Right cardiac atrium (tissue), 5 donors: ENCODE results near the gene TSHZ1. TPM values are rescaled to one million over a fixed set of nuclear protein-coding genes. Genes with fewer than 3 reads are reported as not detected.
"Not testable (repeated sequence)": the region's sequence is repeated elsewhere in the genome, so short reads cannot be mapped to it uniquely, and the experiment has no call there.

ENCODE experiments used
- ATAC-seq, 2 donors: fragments of 200-7000 bp; cut with Tn5 transposase; one replicate each; pipeline versions ENCODE4 v1.8.0 to v1.9.1; 2020; ENCODE audit warnings: moderate library complexity in 2 of 2, mild to moderate bottlenecking in 1 of 2
- DNase-seq, 3 donors: peaks; one replicate each; pipeline ENCODE4 v3.0.0-alpha.2; 2020
- H3K27ac ChIP-seq: one replicate; pipeline ENCODE4 v1.5.1; 2013; ENCODE audit warnings: mild to moderate bottlenecking, low read length, control low read depth, moderate library complexity
- H3K27me3 ChIP-seq: one replicate; pipeline ENCODE4 v1.6.1; 2013; ENCODE audit not compliant: control insufficient read depth, insufficient read depth
- H3K4me1 ChIP-seq: one replicate; pipeline ENCODE4 v1.6.1; 2013; ENCODE audit warnings: low read length; ENCODE audit not compliant: control insufficient read depth, insufficient read depth
- H3K4me3 ChIP-seq: one replicate; pipeline ENCODE4 v1.5.1; 2013; ENCODE audit warnings: low read length, control low read depth
- H3K9me3 ChIP-seq: one replicate; pipeline ENCODE4 v1.6.1; 2013; ENCODE audit warnings: low read length; ENCODE audit not compliant: control insufficient read depth
- WGBS: extraction: QIAGEN DNeasy Blood & Tissue Kit; methylation state at CpG from one replicate; pipeline ENCODE4 v1.1.7; 2013; 5-methylcytosine and 5-hydroxymethylcytosine counted together
- intact Hi-C, 4 donors: fragments of 100-400 bp; cut with DNase I; formaldehyde crosslinking; loops; one replicate each; pipeline versions ENCODE4 v1.11.0 to v1.14.0; 2022 to 2023
- polyA plus RNA-seq: library from polyadenylated mRNA; stranded (reverse); fragments of 200-250 nt; gene quantifications from one replicate; pipeline ENCODE4 v1.2.3, GENCODE V29; 2013
- total RNA-seq, 4 donors: library from RNA; stranded (reverse); fragmentation: NEBNext Ultra II Directional; extraction: Animal tissue kit (Norgen Biotek cat#: 25700); gene quantifications; one replicate each; pipeline ENCODE4 v1.2.1, GENCODE V29; 2021
- donor health status: healthy with polysubstance abuse.
- donor health status: DM: no; HTN: yes; CAD: no.
- donor health status: DM: no; HTN: no; CAD: no.
- donor health status: DM: no; HTN: yes; CAD: no; lungs with severe emphysema.
- donor health status: DM: yes; HTN: yes; CAD: no.

The TSHZ1 gene
- total and polyA plus RNA-seq, 5 donors, result 12.7 to 24.7 (median 19.3) TPM

DNA sequence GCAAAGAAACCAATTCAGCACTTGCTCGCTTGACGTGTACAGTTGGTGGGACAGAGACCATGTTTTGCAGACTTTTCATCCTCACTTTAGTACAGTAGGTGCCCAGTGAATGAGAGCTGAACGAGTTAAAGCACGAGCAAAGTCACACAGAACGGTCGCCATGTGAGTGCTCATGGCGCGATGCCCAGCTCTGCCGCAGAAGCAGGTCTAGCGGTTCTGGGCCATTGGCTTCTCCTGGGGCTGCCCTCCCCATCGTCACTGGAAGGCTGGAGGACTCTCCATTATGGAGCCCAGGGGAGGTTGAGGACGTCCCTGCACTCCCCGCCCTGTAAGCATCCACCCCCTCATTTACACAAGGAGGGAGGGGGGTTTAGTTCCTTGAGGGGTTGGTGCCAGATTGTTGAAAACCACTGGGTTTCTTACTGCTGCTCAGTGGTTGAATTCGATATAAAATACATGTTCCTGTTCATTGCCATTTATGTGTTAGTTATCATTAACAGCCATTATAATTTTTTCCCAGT lies 26.6 kb upstream of the TSHZ1 start:
- no peak for ATAC-seq
- WGBS, result 89% methylated on average over 14 of the region's 14 CpGs
- intact Hi-C loops, result no loop called here
- no peaks in the 10 kb centered on the region for H3K4me1 ChIP-seq
- DNase-seq, result no peak
- no peak overlapping the region for H3K27ac ChIP-seq
- no peaks in the 10 kb centered on the region for H3K9me3 ChIP-seq
- no peak overlapping the region for H3K4me3 ChIP-seq
- H3K27me3 ChIP-seq, result no peaks in the 10 kb centered on the region

DNA sequence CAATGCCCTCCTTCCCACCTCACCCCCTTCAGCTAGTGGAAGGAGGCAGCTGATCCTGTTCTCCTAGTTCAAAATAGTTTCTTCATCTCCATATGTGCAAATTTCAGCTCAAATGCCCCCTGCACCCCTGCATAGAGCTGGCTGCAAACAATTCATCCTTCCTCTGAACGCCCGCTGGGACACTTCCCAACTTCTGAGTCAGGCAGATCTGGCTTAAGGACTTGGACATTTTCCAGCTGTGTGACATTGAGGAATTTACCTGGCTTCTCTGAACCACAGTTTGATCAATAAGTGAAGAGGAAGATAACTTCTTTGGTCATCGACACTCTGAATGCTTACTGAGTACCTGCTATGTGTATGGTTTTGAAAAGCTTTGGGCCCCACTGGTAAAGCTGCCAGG lies 25.1 kb upstream of the TSHZ1 start:
- H3K9me3 ChIP-seq, result no peaks in the 10 kb centered on the region
- ATAC-seq (no peak), DNase-seq (no peak)
- no peaks in the 10 kb centered on the region for H3K4me1 ChIP-seq
- H3K27ac ChIP-seq, result no peak overlapping the region
- no peak overlapping the region for H3K4me3 ChIP-seq
- no peaks in the 10 kb centered on the region for H3K27me3 ChIP-seq
- intact Hi-C loops, result no loop called here
- WGBS, result 83% methylated on average over 3 of the region's 3 CpGs

DNA sequence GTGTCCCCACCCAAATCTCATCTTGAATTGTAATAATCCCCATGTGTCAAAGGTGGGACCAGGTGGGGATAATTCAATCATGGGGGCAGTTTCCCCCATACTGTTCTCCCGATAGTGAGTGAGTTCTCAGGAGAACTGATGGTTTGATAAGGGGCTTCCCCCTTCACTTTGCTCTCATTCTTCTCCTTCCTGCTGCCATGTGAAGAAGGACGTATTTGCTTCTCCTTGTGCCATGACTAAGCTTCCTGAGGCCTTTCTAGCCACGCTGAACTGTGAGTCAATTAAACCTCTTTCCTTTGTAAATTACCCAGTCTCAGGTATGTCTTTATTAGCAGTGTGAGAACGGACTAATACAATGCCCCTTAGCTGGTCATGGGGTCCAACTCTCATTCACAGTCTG lies 22.9 kb upstream of the TSHZ1 start:
- H3K4me1 ChIP-seq, ATAC-seq, DNase-seq, H3K9me3 ChIP-seq, intact Hi-C loops, H3K27ac ChIP-seq, H3K27me3 ChIP-seq, H3K4me3 ChIP-seq: not testable (repeated sequence)
- WGBS, result 76% methylated on average over 4 of the region's 4 CpGs

DNA sequence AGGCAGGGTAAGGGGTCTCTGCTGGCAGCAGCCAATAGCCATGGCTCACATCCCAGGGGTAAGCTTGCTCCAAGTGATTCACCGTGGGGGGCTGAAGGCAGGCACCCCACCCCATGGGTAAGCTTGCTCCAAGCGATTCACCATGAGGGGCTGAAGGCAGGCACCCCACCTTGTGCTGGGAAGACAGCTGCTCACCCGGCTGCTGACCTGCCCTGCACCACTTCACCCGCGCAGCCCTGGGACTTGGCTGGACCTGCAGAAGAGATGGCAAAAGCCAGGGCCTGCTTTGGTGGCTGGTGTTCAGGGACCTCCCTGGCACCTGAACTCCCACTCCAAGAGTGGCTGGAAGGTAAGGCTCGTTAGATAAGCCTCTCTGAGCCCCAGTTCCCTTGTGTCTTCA lies 20.9 kb upstream of the TSHZ1 start:
- 98% methylated on average over 6 of the region's 6 CpGs for WGBS
- ATAC-seq, result no peak

DNA sequence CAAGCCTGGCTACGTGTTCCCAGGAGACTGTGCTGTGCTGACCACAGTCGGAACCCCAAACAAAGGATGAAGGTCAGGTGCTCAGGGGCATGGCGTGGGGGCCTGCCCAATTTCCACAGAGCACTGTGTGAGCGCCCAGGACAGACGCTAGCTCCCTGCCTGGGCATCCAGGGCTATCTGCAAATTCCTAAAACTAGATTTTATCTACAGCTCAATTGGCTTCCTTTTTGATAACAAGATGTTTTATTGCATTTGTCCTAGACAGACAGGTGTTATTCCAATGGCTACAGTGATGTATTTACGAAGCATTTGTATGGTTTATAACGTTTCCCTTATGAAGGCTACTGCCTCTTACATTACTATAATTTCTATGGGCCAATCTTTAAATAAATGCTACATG lies 17.7 kb upstream of the TSHZ1 start:
- no peak for ATAC-seq
- intact Hi-C loops, result no loop called here
- Histone ChIP-seq H3K27me3 (no peaks in the 10 kb centered on the region), H3K9me3 (no peaks in the 10 kb centered on the region), H3K27ac (no peak overlapping the region), H3K4me3 (no peak overlapping the region), H3K4me1 (peaks cover 3% of the 10 kb centered on the region)
- WGBS, result 72% methylated on average over 7 of the region's 7 CpGs
- DNase-seq, result no peak

More for the DNA sequence above, 20.9 kb upstream of the TSHZ1 start:
- DNase-seq, result no peak
- Histone ChIP-seq H3K27me3 (no peaks in the 10 kb centered on the region), H3K9me3 (no peaks in the 10 kb centered on the region), H3K4me1 (peaks cover 3% of the 10 kb centered on the region), H3K27ac (no peak overlapping the region), H3K4me3 (no peak overlapping the region)
- intact Hi-C loops, result no loop called here

DNA sequence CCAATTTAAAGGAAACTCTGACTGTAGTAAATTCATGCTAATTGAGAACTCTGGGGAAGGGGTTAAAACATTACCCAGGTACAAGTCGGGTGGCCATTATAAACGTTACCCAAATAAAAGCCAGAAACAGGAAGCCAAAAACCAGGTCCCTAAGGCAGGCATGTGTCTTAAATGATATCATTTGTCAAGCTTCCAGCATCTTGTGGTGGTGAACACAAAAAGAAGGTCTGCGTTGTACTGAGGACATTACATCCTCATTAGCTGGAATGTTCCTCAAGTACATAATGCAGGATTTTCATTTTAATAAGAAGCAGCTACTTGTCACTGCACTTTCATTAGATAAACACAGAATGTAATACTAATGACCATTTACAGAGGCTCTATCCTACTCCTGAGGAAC lies 12.6 kb upstream of the TSHZ1 start:
- WGBS, result 10% methylated on average over 3 of the region's 3 CpGs
- peaks cover 9% of the 10 kb centered on the region for H3K4me1 ChIP-seq
- intact Hi-C loops, result no loop called here
- DNase-seq, result no peak
- no peak for ATAC-seq
- H3K27me3 ChIP-seq, result no peaks in the 10 kb centered on the region
- no peaks in the 10 kb centered on the region for H3K9me3 ChIP-seq
- H3K4me3 ChIP-seq, result no peak overlapping the region
- H3K27ac ChIP-seq, result no peak overlapping the region

DNA sequence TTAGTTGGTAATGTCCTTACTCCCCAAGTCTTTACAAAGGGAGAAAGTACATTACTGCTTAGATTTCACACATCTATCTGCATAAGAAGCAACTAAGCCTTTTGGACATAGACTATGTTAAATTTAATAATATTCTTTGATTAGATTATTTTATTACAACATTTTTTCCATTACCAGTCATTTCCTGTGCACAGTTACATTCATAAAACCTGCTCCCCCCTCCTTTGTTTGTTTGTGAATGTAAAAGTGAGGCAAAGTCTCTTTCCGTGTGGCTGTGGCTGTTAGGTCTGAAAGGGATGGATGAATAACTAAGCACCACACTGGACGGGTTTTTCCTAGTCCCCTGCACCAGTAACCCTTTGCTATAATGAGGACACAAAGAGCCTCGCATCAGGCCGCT lies 11.3 kb upstream of the TSHZ1 start:
- H3K9me3 ChIP-seq, result no peaks in the 10 kb centered on the region
- 67% methylated on average over 4 of the region's 4 CpGs for WGBS
- no peak overlapping the region for H3K4me3 ChIP-seq
- DNase-seq (no peak), ATAC-seq (no peak)
- no peaks in the 10 kb centered on the region for H3K27me3 ChIP-seq
- intact Hi-C loops, result no loop called here
- peaks cover 9% of the 10 kb centered on the region for H3K4me1 ChIP-seq
- no peak overlapping the region for H3K27ac ChIP-seq

DNA sequence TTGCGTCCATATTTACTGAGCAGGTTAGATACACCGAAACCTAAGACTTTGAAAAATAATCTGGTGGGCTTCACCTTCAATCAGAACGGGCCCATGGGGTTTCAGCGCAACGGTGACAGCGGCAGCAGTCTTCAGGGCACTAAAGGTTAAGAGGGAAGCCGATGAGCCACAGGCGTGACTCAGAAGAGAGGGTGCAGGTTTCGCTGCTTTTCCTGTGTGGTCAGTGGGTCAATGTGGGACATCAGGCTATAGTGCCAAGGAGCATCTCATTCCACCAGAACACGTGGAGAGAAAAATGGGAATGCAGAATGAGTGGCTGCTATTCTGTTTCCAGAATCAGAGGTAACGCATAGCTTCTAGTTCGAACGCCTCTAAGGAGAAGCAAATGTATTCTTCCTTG lies 10.5 kb upstream of the TSHZ1 start:
- Histone ChIP-seq H3K27me3 (no peaks in the 10 kb centered on the region), H3K4me3 (no peak overlapping the region), H3K4me1 (peaks cover 9% of the 10 kb centered on the region), H3K27ac (no peak overlapping the region), H3K9me3 (no peaks in the 10 kb centered on the region)
- WGBS, result 95% methylated on average over 13 of the region's 13 CpGs
- no peak for ATAC-seq
- DNase-seq, result no peak
- intact Hi-C loops, result no loop called here

DNA sequence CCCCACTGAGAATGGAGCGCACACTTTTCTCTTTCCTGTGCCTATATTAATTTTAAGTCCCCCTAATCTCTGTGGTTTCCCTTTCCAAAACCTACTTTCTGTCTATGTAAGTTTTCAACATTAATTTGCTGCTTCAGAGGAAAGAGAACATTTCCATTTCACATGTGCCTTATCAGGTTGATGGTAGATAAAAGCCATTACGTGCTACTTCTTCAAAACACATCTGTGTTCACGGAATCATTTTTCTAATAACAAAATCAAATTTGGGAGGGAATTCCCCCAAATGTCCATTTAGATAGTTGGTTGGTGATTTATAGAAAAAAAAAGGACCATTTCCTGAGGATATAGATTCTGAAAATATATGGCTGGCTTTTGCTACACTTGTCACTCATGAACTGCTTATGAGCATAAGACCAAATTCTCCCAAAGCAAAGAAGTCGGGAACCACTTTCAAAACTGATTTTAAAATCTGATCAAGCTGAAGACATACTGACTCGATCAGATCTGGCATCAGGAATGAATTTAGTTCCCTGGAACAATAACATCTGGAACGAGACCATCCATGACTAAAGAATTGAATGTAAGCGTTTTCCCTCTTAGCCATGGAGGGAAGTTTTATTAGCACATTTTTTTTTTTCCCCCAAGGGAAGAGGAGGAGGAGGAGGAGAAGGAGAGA lies 9.9 kb upstream of the TSHZ1 start:
- intact Hi-C loops, result no loop called here

DNA sequence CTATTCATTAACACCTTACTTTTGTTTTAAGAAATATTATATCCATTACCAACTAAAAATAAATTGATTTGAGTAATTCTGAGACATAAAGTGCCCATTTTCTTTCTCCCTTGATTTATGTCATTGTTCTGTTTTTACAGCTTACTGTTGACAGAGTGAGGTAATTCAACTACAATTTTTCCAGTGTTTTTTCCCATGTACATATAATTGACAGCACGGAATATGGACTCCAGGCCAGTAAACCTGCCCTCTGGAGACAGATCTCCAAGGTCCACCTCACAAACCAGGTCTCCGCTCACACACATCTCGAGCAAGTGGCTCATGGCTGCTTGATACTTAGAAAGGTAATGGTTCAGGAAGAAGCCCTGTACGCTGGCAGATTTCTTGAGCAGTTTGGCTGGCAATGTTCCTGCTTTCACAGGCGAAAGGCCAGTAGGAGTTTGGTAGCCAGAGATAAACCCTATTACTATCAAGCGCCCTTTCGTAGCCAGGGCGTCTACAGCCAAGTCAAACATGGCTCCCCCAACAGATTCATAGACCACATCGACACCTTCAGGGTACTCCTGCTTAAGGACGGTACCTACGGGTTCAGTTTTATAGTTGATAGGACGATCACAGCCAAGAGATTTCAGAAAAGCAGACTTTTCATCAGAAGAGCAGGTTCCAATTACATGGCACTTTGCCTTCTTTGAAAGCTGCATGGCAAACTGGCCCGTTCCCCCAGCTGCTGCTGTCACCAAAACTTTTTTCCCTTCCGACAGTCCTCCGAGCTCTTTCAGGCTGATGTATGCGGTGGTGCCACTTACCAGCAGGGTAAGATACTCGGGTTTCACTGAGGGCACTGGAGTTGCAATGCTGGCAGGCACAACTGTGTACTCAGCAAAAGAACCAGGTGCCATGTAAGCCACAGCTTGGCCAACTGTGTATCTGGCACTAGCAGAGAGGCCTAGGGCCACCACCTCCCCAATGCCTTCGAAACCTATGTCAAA lies 9.0 kb upstream of the TSHZ1 start:
- ATAC-seq (peak; percentile 22 to 23), DNase-seq (no peak)
- no peaks in the 10 kb centered on the region for H3K27me3 ChIP-seq
- no peaks in the 10 kb centered on the region for H3K9me3 ChIP-seq
- H3K27ac ChIP-seq, result peak overlapping the region; percentile 48
- 79% methylated on average over 18 of the region's 18 CpGs for WGBS
- no peak overlapping the region for H3K4me3 ChIP-seq
- peaks cover 9% of the 10 kb centered on the region for H3K4me1 ChIP-seq
- intact Hi-C loops, result no loop called here

More for the DNA sequence above, 9.9 kb upstream of the TSHZ1 start:
- no peak overlapping the region for H3K4me3 ChIP-seq
- H3K27me3 ChIP-seq, result no peaks in the 10 kb centered on the region
- H3K9me3 ChIP-seq, result no peaks in the 10 kb centered on the region
- H3K4me1 ChIP-seq, result peaks cover 9% of the 10 kb centered on the region
- 77% methylated on average over 7 of the region's 7 CpGs for WGBS
- no peak overlapping the region for H3K27ac ChIP-seq
- no peak for ATAC-seq
- DNase-seq, result no peak

DNA sequence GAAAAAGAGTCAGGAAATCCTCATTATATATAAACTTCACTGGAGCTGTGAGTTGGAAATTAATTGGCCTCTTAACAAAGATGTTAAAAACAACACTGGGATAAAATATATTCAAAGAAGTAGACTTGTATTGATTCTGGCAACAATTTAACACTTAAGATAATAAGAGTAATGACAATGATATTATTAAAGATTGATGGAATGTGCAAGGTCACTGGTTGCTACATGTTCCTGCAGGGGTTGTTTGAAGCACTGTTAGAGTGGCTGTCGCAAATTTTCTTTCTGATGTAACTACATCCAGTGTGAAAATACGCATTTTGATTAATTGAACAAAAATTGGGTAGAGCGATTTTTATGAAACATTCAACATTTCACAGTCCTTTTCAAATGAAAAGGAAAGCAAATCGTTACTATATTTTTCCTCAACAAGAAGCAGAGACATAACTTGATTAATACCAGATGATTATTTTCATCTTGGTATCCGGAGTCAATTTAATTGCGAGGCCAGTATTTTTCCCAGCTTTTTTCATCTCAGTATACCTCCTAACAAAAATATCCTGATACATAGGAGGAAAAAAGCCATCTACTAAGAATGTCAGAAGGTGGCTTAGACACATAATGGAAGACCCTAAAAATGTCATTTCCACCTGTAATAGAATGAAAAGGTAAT lies 7.8 kb upstream of the TSHZ1 start:
- intact Hi-C loops, result no loop called here
- H3K4me3 ChIP-seq, result no peak overlapping the region
- H3K9me3 ChIP-seq, result no peaks in the 10 kb centered on the region
- peaks cover 9% of the 10 kb centered on the region for H3K4me1 ChIP-seq
- DNase-seq, result no peak
- 88% methylated on average over 6 of the region's 6 CpGs for WGBS
- no peak overlapping the region for H3K27ac ChIP-seq
- no peaks in the 10 kb centered on the region for H3K27me3 ChIP-seq
- no peak for ATAC-seq
